GM12875 (cell line): ENCODE results near the gene GGPS1.

ENCODE experiments used
- H3K4me3 ChIP-seq: one replicate; pipeline ENCODE4 v1.5.1; 2011; ENCODE audit warnings: low read depth, low read length, control low read depth
- CTCF ChIP-seq: IDR thresholded peaks from 2 replicates; pipeline ENCODE4 v1.5.1; 2011; ENCODE audit warnings: low read depth, mild to moderate bottlenecking, control low read depth, inconsistent platforms, low read length, moderate library complexity, borderline replicate concordance; ENCODE audit not compliant: insufficient read depth

Gene GGPS1

GRCh38 chr1:235287208-235287882 lies 41.0 kb upstream of the GGPS1 start:
- H3K4me3 ChIP-seq: no peak overlapping the region
- no peak for TF ChIP-seq CTCF

GRCh38 chr1:235289859-235290739 lies 38.3 kb upstream of the GGPS1 start:
- no peak for TF ChIP-seq CTCF
- H3K4me3 ChIP-seq: no peak overlapping the region

GRCh38 chr1:235290740-235291502 lies 37.4 kb upstream of the GGPS1 start:
- TF ChIP-seq CTCF: no peak
- no peak overlapping the region for H3K4me3 ChIP-seq

- H3K4me3 ChIP-seq: no peak overlapping the region
- TF ChIP-seq CTCF: no peak
These were observed 36.7 kb upstream of the GGPS1 start for GRCh38 chr1:235291599-235292091.

GRCh38 chr1:235292790-235293189 lies 35.6 kb upstream of the GGPS1 start:
- H3K4me3 ChIP-seq: no peak overlapping the region
- no peak for TF ChIP-seq CTCF

- TF ChIP-seq CTCF: no peak
- H3K4me3 ChIP-seq: no peak overlapping the region
These were observed 34.9 kb upstream of the GGPS1 start for GRCh38 chr1:235293322-235293942.
